H9 (cell line): Measurements from ENCODE around the gene ANKRD39. TPM values are rescaled to one million over a fixed set of nuclear protein-coding genes. Genes with fewer than 3 reads are reported as not detected.

Source experiments
- DNase-seq: peaks from one replicate; pipeline ENCODE4 v3.0.0-alpha.2; 2017
- H2AFZ ChIP-seq: one replicate; pipeline ENCODE4 v1.6.1; 2013; ENCODE audit warnings: mild to moderate bottlenecking, low read length, control low read depth, moderate library complexity
- H2AK5ac ChIP-seq: 2 replicates; pipeline ENCODE4 v1.6.1; 2013; ENCODE audit warnings: low read length, control low read depth, mixed read lengths; ENCODE audit not compliant: insufficient read length
- H2BK120ac ChIP-seq: one replicate; pipeline ENCODE4 v1.6.1; 2013; ENCODE audit warnings: low read depth, mild to moderate bottlenecking, low read length, control low read depth, inconsistent platforms; ENCODE audit not compliant: poor library complexity, severe bottlenecking
- H2BK12ac ChIP-seq: 2 replicates; pipeline ENCODE4 v1.6.1; 2013; ENCODE audit warnings: low read length, control low read depth, mixed read lengths, low read depth; ENCODE audit not compliant: insufficient read length
- H2BK15ac ChIP-seq: 2 replicates; pipeline ENCODE4 v1.6.1; 2013; ENCODE audit warnings: low read depth, low read length, control low read depth
- H2BK20ac ChIP-seq: one replicate; pipeline ENCODE4 v1.6.1; 2013; ENCODE audit warnings: low read depth, mild to moderate bottlenecking, low read length, control low read depth, inconsistent platforms; ENCODE audit not compliant: poor library complexity, severe bottlenecking
- H2BK5ac ChIP-seq: 2 replicates; pipeline ENCODE4 v1.6.1; 2013; ENCODE audit warnings: low read length, control low read depth, mixed read lengths; ENCODE audit not compliant: insufficient read length
- H3K14ac ChIP-seq: 2 replicates; pipeline ENCODE4 v1.6.1; 2013; ENCODE audit warnings: low read length, control low read depth; ENCODE audit not compliant: insufficient read depth
- H3K18ac ChIP-seq: 2 replicates; pipeline ENCODE4 v1.6.1; 2013; ENCODE audit warnings: low read depth, mild to moderate bottlenecking, mixed read lengths, low read length, control low read depth; ENCODE audit not compliant: insufficient read length
- H3K23ac ChIP-seq: 2 replicates; pipeline ENCODE4 v1.6.1; 2013; ENCODE audit warnings: low read length, control low read depth, mixed read lengths, low read depth; ENCODE audit not compliant: insufficient read length
- H3K23me2 ChIP-seq: 2 replicates; pipeline ENCODE4 v1.6.1; 2013; ENCODE audit warnings: low read depth, mild to moderate bottlenecking, mixed read lengths, low read length, control low read depth; ENCODE audit not compliant: insufficient read length, poor library complexity, severe bottlenecking
- H3K27ac ChIP-seq: 2 replicates; pipeline ENCODE4 v1.5.1; 2013; ENCODE audit warnings: low read length, control low read depth, mixed read lengths, low read depth; ENCODE audit not compliant: insufficient read length
- H3K27me3 ChIP-seq: 2 replicates; pipeline ENCODE4 v1.6.1; 2013; ENCODE audit warnings: low read length, control low read depth, inconsistent platforms; ENCODE audit not compliant: insufficient read depth
- H3K4ac ChIP-seq: 2 replicates; pipeline ENCODE4 v1.6.1; 2013; ENCODE audit warnings: low read depth, mild to moderate bottlenecking, control low read depth, inconsistent platforms, low read length, moderate library complexity
- H3K4me1 ChIP-seq: 2 replicates; pipeline ENCODE4 v1.6.1; 2013; ENCODE audit warnings: low read length, control low read depth, inconsistent platforms; ENCODE audit not compliant: insufficient read depth
- H3K4me2 ChIP-seq: 2 replicates; pipeline ENCODE4 v1.6.1; 2013; ENCODE audit warnings: low read length, control low read depth, mixed read lengths; ENCODE audit not compliant: insufficient read length, insufficient read depth
- H3K56ac ChIP-seq: 2 replicates; pipeline ENCODE4 v1.6.1; 2013; ENCODE audit warnings: low read depth, mild to moderate bottlenecking, mixed read lengths, low read length, control low read depth; ENCODE audit not compliant: insufficient read length
- H3K79me1 ChIP-seq: 2 replicates; pipeline ENCODE4 v1.6.1; 2013; ENCODE audit warnings: low read depth, mild to moderate bottlenecking, moderate library complexity, low read length, control low read depth, inconsistent platforms; ENCODE audit not compliant: insufficient read depth, poor library complexity, severe bottlenecking
- H3K79me2 ChIP-seq: 2 replicates; pipeline ENCODE4 v1.6.1; 2013; ENCODE audit warnings: low read length, control low read depth, inconsistent platforms; ENCODE audit not compliant: insufficient read depth
- H3K9ac ChIP-seq: 2 replicates; pipeline ENCODE4 v1.6.1; 2013; ENCODE audit warnings: low read length, control low read depth, mixed read lengths; ENCODE audit not compliant: insufficient read length; ENCODE audit errors: extremely low read depth
- H3K9me3 ChIP-seq: one replicate; pipeline ENCODE4 v1.6.1; 2013; ENCODE audit warnings: low read depth, low read length, inconsistent platforms; ENCODE audit not compliant: control insufficient read depth
- H3T11ph ChIP-seq: one replicate; pipeline ENCODE4 v1.6.1; 2013; ENCODE audit warnings: mild to moderate bottlenecking, low read length, control low read depth, inconsistent platforms
- H4K20me1 ChIP-seq: one replicate; pipeline ENCODE4 v1.6.1; 2013; ENCODE audit not compliant: control insufficient read depth, insufficient read length, insufficient read depth
- H4K5ac ChIP-seq: 2 replicates; pipeline ENCODE4 v1.6.1; 2013; ENCODE audit warnings: low read depth, mild to moderate bottlenecking, mixed read lengths, low read length, control low read depth; ENCODE audit not compliant: insufficient read length
- H4K8ac ChIP-seq: replicated peaks from 2 replicates; pipeline ENCODE4 v1.6.1; 2013; ENCODE audit warnings: low read length, control low read depth, mixed read lengths, low read depth; ENCODE audit not compliant: insufficient read length
- H4K91ac ChIP-seq: 2 replicates; pipeline ENCODE4 v1.6.1; 2013; ENCODE audit warnings: low read depth, mild to moderate bottlenecking, moderate library complexity, mixed read lengths, low read length, control low read depth; ENCODE audit not compliant: insufficient read length
- H3K27ac Mint-ChIP-seq, 3 experiments: 2 replicates in 2 of 3; 3 replicates in 1 of 3; pipeline ENCODE4 v1.8.0; 2020 to 2021; ENCODE audit warnings: mixed read lengths in 3 of 3, mild to moderate bottlenecking in 1 of 3, moderate library complexity in 1 of 3
- H3K27me3 Mint-ChIP-seq: 2 replicates; pipeline ENCODE4 v1.8.0; 2021; ENCODE audit warnings: low read depth, mild to moderate bottlenecking, moderate library complexity, mixed read lengths
- H3K36me3 Mint-ChIP-seq, 3 experiments: 2 replicates in 2 of 3; 3 replicates in 1 of 3; pipeline ENCODE4 v1.8.0; 2020 to 2021; ENCODE audit warnings: low read depth in 3 of 3, mixed read lengths in 3 of 3; ENCODE audit not compliant: insufficient read depth in 1 of 3
- H3K4me1 Mint-ChIP-seq, 2 experiments: 2 replicates each; pipeline ENCODE4 v1.8.0; 2020; ENCODE audit warnings: mixed read lengths in 2 of 2
- H3K4me3 Mint-ChIP-seq, 2 experiments: 2 replicates in 1 of 2; 3 replicates in 1 of 2; pipeline ENCODE4 v1.8.0; 2020 to 2021; ENCODE audit warnings: mild to moderate bottlenecking in 2 of 2, mixed read lengths in 2 of 2, moderate library complexity in 1 of 2
- H3K9me3 Mint-ChIP-seq, 2 experiments: 2 replicates in 1 of 2; 3 replicates in 1 of 2; pipeline ENCODE4 v1.8.0; 2020; ENCODE audit warnings: mild to moderate bottlenecking in 2 of 2, mixed read lengths in 2 of 2, moderate library complexity in 1 of 2
- WGBS: extraction: QIAGEN DNeasy Blood & Tissue Kit; methylation state at CpG from one replicate; pipeline ENCODE4 v1.1.7; 2013; ENCODE audit warnings: missing lambda C conversion rate, low lambda C conversion rate, mixed read lengths; ENCODE audit not compliant: insufficient read length; ENCODE audit errors: extremely low coverage; 5-methylcytosine and 5-hydroxymethylcytosine counted together
- total RNA-seq: library from RNA; stranded (reverse); gene quantifications from 2 replicates; pipeline ENCODE4 v1.2.1, GENCODE V29; 2021
- TF ChIP-seq, protein P1 (sequence below): fragments of 200-600 bp; sonication (generic); conservative IDR thresholded peaks from 3 replicates; pipeline ENCODE4 v1.8.0; 2021; ENCODE audit warnings: antibody characterized with exemption, mild to moderate bottlenecking

Gene ANKRD39
- total RNA-seq, 1 experiment from 2014 or later = 13.0 TPM

DNA sequence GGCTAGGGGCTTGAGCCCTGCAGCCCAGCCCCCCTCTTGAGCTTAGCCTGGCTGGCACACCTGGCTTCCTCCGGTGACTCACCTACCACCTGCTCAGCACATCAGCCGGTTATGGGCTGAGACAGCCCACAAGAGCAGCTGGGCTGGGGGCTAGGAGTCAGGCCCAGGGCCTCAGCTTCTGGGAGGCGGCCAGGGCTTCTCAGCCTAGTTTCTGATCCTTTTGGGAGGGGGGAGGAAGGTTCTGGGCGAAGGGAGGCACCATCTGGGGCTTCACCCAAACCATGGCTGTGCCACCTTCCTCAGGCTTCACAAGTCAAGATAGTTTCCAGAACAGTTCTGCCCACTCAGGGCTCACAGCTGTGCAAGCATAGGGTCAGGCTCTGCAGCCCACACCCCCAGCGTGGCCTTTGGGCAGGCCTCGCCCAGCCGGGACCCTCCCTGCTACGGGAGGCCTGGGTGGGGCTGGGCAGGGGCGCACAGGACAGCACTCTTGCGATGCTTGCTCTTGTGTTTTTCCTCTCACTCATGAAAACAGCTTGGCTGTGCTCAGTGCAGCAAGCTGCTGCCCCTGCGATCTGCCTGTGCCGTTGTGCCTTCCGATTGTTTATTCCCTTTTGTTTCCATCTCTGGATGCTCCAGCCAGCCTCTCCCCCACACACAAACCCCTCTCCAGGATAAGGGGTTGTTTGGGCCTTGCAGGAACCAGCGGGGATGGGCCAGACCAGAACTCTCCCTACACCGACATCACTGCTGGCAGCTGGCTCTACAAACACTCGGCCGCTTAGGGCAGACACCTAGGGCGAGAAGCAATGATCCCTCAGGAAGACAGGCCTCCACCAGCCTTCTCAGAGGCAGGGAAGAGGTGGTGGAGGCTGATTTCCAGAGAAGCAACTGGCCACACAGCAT lies 38.2 kb upstream of the ANKRD39 start:
- Histone ChIP-seq H3T11ph (no peak overlapping the region), H3K79me1 (no peaks in the 10 kb centered on the region), H4K8ac (no peak overlapping the region), H3K4me2 (no peak overlapping the region), H4K91ac (no peak overlapping the region), H4K5ac (no peak overlapping the region), H3K79me2 (no peaks in the 10 kb centered on the region), H3K23ac (no peak overlapping the region), H2AK5ac (no peak overlapping the region), H2BK12ac (no peak overlapping the region), H2BK20ac (no peak overlapping the region), H3K23me2 (no peaks in the 10 kb centered on the region), H2BK120ac (no peak overlapping the region), H3K4me1 (peaks cover 9% of the 10 kb centered on the region; the same call in 1 of the 2 replicates), H4K20me1 (no peaks in the 10 kb centered on the region), H3K9ac (no peak overlapping the region), H3K9me3 (no peaks in the 10 kb centered on the region), H3K56ac (no peak overlapping the region), H2BK15ac (no peak overlapping the region), H3K27me3 (no peaks in the 10 kb centered on the region), H2BK5ac (no peak overlapping the region), H3K27ac (no peak overlapping the region), H2AFZ (no peak overlapping the region), H3K4ac (no peak overlapping the region), H3K14ac (peak overlapping the region; percentile 10; the same call in 1 of the 2 replicates), H3K18ac (no peak overlapping the region)
- Mint-ChIP-seq H3K4me3 (no peak overlapping the region; a peak in 1 of 5 replicates), H3K4me1 (peaks cover 24% of the 10 kb centered on the region in 2 experiments), H3K36me3 (no peaks in the 10 kb centered on the region), H3K27me3 (peaks cover 5% of the 10 kb centered on the region; the same call in 1 of the 2 replicates), H3K27ac (peak overlapping the region; percentile 17 to 86 (median 82); a peak in 3 of 7 replicates), H3K9me3 (no peaks in the 10 kb centered on the region)
- WGBS = no CpG with 5 or more reads among the region's 18 CpGs
- DNase-seq = peak; percentile 67
- TF ChIP-seq, protein P1, sequence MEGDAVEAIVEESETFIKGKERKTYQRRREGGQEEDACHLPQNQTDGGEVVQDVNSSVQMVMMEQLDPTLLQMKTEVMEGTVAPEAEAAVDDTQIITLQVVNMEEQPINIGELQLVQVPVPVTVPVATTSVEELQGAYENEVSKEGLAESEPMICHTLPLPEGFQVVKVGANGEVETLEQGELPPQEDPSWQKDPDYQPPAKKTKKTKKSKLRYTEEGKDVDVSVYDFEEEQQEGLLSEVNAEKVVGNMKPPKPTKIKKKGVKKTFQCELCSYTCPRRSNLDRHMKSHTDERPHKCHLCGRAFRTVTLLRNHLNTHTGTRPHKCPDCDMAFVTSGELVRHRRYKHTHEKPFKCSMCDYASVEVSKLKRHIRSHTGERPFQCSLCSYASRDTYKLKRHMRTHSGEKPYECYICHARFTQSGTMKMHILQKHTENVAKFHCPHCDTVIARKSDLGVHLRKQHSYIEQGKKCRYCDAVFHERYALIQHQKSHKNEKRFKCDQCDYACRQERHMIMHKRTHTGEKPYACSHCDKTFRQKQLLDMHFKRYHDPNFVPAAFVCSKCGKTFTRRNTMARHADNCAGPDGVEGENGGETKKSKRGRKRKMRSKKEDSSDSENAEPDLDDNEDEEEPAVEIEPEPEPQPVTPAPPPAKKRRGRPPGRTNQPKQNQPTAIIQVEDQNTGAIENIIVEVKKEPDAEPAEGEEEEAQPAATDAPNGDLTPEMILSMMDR = no peak
